ENCODE data around the gene AKNA. TPM values are rescaled to one million over a fixed set of nuclear protein-coding genes. Genes with fewer than 3 reads are reported as not detected.

The AKNA gene
- total RNA-seq, 4 donors from 2014 or later: 34.8 to 63.2 (median 48.6) TPM

DNA sequence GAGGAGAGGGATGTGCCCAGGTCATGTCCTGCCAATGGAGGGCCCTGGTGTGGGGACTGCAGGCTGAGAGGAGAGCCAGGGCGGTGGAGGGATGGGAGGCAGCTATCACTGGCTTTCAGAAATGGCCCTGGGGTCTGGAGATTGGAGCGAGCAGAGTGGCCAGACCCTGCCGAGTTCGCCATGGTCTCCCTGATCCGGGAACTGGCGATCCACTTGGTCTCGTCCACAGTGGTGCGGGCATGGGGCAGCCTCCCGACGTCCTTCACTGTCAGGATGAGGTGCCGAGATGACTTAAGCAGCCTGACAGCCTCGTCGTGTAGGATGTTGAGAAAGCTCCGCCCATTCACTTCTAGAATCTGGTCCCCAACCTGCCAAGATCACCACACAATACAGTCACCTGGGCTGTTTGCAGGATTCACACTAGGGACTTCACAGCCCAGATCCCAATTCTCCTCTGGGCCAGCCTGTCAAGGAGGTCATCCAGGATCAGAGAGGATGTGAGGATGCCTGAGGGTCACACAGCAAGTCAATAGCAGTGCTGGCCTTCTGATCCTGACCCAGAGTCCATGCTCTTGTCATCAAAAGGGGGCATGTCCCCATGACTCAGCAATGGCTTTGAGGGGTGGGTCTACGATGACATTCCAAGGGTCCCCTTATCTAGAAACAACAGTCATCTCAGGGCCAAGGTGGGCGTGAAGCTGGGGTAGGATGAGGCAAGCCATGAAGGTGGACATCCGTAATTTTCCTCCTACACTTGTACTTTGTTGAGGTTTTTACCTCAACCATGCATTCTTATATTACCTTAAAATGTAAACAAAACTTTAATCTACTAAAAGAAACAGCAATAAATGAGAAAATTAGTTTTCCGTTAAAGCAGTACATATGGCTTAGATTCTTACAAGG is 38.5 kb upstream of the AKNA start:
- Histone ChIP-seq H3K36me3 (no peaks in the 10 kb centered on the region), H3K4me1 (no peaks in the 10 kb centered on the region), H3K27me3 (no peaks in the 10 kb centered on the region), H3K4me3 (no peak overlapping the region), H3K27ac (no peak overlapping the region), H3K9me3 (no peaks in the 10 kb centered on the region)
- intact Hi-C loops (cut with DNase I; ENCODE audit: low total_unique reads): no loop called here
- no peak for DNase-seq
- in situ Hi-C loops (cut with MboI; ENCODE audit: low pct_ligation_motif_present in 1 of 4, low pct_unique_long_range_greater_than_20kb in 1 of 4, low sequenced_read_pairs in 3 of 4): loop anchor here in 1 of 4 donors (25.0 kb wide), 1 partner anchor 586 kb away; no protein-coding TSS in a partner anchor
- no peak for TF ChIP-seq EP300 (IDR thresholded peaks at IDR 0.05; ENCODE audit: low read depth)
- no peak for TF ChIP-seq POLR2A (IDR thresholded peaks at IDR 0.05)
- no peak for TF ChIP-seq POLR2AphosphoS5 (IDR thresholded peaks at IDR 0.05)
- TF ChIP-seq, protein P1, sequence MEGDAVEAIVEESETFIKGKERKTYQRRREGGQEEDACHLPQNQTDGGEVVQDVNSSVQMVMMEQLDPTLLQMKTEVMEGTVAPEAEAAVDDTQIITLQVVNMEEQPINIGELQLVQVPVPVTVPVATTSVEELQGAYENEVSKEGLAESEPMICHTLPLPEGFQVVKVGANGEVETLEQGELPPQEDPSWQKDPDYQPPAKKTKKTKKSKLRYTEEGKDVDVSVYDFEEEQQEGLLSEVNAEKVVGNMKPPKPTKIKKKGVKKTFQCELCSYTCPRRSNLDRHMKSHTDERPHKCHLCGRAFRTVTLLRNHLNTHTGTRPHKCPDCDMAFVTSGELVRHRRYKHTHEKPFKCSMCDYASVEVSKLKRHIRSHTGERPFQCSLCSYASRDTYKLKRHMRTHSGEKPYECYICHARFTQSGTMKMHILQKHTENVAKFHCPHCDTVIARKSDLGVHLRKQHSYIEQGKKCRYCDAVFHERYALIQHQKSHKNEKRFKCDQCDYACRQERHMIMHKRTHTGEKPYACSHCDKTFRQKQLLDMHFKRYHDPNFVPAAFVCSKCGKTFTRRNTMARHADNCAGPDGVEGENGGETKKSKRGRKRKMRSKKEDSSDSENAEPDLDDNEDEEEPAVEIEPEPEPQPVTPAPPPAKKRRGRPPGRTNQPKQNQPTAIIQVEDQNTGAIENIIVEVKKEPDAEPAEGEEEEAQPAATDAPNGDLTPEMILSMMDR (IDR thresholded peaks at IDR 0.05): no peak
- 78 to 81% methylated on average over 3 to 15 of the region's 18 CpGs for WGBS, 2 donors (ENCODE audit: low coverage in 1 of 2)

DNA sequence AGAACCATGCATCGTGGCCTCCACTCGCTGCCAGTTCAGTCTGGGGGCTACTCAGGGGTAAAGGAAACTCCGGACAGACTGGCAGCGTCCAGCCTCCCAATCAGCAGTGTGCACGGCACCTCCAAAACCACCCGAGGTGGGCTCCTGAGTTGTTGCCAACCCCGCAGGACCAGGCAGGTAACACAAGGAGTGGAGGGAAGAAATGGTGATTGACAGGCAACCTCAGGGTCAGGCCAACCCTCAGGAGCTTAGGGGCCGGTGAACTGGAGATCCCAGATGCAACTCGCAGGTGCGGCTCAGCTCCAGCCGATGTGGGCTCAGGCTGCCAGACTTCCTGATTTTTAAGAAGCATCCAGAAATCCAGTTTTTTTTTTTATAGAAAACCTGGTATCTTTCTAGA is 37.3 kb upstream of the AKNA start:
- DNase-seq: no peak
- Histone ChIP-seq H3K27me3 (no peaks in the 10 kb centered on the region), H3K9me3 (no peaks in the 10 kb centered on the region), H3K4me1 (no peaks in the 10 kb centered on the region), H3K4me3 (no peak overlapping the region), H3K27ac (no peak overlapping the region), H3K36me3 (no peaks in the 10 kb centered on the region)
- 90 to 100% methylated on average over 5 to 11 of the region's 11 CpGs for WGBS, 2 donors (ENCODE audit: low coverage in 1 of 2)
- in situ Hi-C loops (cut with MboI; ENCODE audit: low pct_ligation_motif_present in 1 of 4, low pct_unique_long_range_greater_than_20kb in 1 of 4, low sequenced_read_pairs in 3 of 4): loop anchor here in 1 of 4 donors (25.0 kb wide), 1 partner anchor 587 kb away; no protein-coding TSS in a partner anchor
- intact Hi-C loops (cut with DNase I; ENCODE audit: low total_unique reads): no loop called here
- no peak for TF ChIP-seq EP300 (IDR thresholded peaks at IDR 0.05; ENCODE audit: low read depth)

DNA sequence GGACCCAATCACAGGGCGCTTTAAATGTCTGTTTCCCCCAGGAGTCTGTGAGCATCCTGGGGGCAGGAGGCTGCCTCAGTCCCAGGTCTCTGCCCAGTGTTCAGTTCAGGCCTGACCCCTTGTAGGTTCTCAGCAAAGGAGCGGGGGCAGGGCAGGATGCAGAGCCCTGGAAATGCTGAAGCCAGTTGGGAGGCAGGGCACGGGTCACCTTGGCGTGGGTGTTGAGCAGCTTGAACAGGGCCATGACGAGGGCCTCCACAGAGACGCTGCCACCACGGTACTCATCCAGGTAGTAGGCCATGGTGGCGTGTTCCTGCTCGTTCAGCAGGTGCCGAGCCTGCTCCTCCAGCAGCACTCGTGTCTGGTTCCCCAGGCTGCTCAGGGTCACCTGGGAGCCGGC is 36.3 kb upstream of the AKNA start:
- TF ChIP-seq EP300 (IDR thresholded peaks at IDR 0.05; ENCODE audit: low read depth): no peak
- no peak for TF ChIP-seq POLR2A (IDR thresholded peaks at IDR 0.05)
- TF ChIP-seq, protein P1 (IDR thresholded peaks at IDR 0.05): no peak
- DNase-seq: no peak
- Histone ChIP-seq H3K4me1 (no peaks in the 10 kb centered on the region), H3K36me3 (no peaks in the 10 kb centered on the region), H3K27ac (no peak overlapping the region), H3K27me3 (no peaks in the 10 kb centered on the region), H3K9me3 (no peaks in the 10 kb centered on the region), H3K4me3 (no peak overlapping the region)
- 78% methylated on average over 11 of the region's 12 CpGs; no CpG with 5 or more reads in 1 of the 2 donors for WGBS, 2 donors (ENCODE audit: low coverage in 1 of 2)
- intact Hi-C loops (cut with DNase I; ENCODE audit: low total_unique reads) (no loop called here), in situ Hi-C loops (cut with MboI; ENCODE audit: low pct_ligation_motif_present in 1 of 4, low pct_unique_long_range_greater_than_20kb in 1 of 4, low sequenced_read_pairs in 3 of 4) (loop anchor here in 1 of 4 donors (25.0 kb wide), 1 partner anchor 238 kb away; the partner anchor contains the start of gene TEX53)

DNA sequence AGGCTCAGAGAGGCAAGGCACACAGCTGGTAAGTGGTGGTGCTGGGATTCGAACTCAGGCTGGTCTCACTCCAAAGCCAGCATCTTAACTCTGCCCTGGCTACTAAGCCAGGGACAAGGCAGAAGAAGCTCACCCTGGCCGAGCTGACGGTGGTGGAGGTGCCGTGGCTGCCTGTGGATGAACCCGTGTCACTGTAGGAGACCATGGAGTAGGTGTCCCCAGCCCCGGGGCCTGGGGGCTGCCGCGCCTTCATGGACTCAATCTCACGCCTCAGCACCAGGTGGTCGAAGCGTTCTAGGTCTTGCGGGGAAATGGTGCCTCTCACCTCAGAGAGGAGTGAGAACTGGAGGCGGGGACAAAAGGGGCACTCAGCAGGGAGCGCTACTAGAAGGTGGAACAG is 35.4 kb upstream of the AKNA start:
- in situ Hi-C loops (cut with MboI; ENCODE audit: low pct_ligation_motif_present in 1 of 4, low pct_unique_long_range_greater_than_20kb in 1 of 4, low sequenced_read_pairs in 3 of 4) (loop anchor here in 1 of 4 donors (25.0 kb wide), 1 partner anchor 239 kb away; the partner anchor contains the start of gene TEX53), intact Hi-C loops (cut with DNase I; ENCODE audit: low total_unique reads) (no loop called here)
- Histone ChIP-seq H3K27ac (no peak overlapping the region), H3K9me3 (no peaks in the 10 kb centered on the region), H3K27me3 (no peaks in the 10 kb centered on the region), H3K36me3 (no peaks in the 10 kb centered on the region), H3K4me3 (no peak overlapping the region), H3K4me1 (no peaks in the 10 kb centered on the region)
- WGBS, 2 donors (ENCODE audit: low coverage in 1 of 2): 87 to 100% methylated on average over 1 to 14 of the region's 14 CpGs
- no peak for DNase-seq
- TF ChIP-seq EP300 (IDR thresholded peaks at IDR 0.05; ENCODE audit: low read depth): no peak
- TF ChIP-seq, protein P1 (IDR thresholded peaks at IDR 0.05): no peak
- TF ChIP-seq POLR2A (IDR thresholded peaks at IDR 0.05): no peak
- no peak for TF ChIP-seq POLR2AphosphoS5 (IDR thresholded peaks at IDR 0.05)
